K562 (cell line): ENCODE data around the gene SPINK7. TPM values are rescaled to one million over a fixed set of nuclear protein-coding genes. Genes with fewer than 3 reads are reported as not detected.

Experiments used
- ATAC-seq: fragments of 200-7000 bp; cut with Tn5 transposase; 3 replicates; pipeline ENCODE4 v1.9.1; 2020; ENCODE audit warnings: moderate library complexity
- BruUV-seq: library from RNA; stranded (reverse); fragments of 400-500 nt; replicated peaks from 2 replicates; lab custom pipeline; 2021; lab: Mats Ljungman, UMichigan
- CTCF ChIA-PET: fragments of 300-600 bp; formaldehyde crosslinking; extraction: SDS; loops from one replicate; lab custom pipeline; 2021; ENCODE audit warnings: low intra/inter-chr PET ratio; lab: Yijun Ruan, JAX
- POLR2A ChIA-PET: fragments of 300-600, 350-650 bp; sonication (Branson Sonifier 250); formaldehyde crosslinking; extraction: SDS; loops from one replicate; lab custom pipeline; 2021; ENCODE audit warnings: antibody characterized with exemption, inconsistent platforms; lab: Yijun Ruan, JAX
- DNase-seq, 4 experiments: peaks; one replicate each; pipeline versions ENCODE4 v3.0.0 to v3.0.0-alpha.2; 2011 to 2018; ENCODE audit warnings: low spot score in 3 of 4, mixed read lengths in 3 of 4; ENCODE audit errors: extremely low read depth in 1 of 4
- FAIRE-seq: peaks from 2 replicates; lab custom pipeline; 2011; peaks lifted over from hg19 to GRCh38; lab: Jason Lieb, UNC
- H2AFZ ChIP-seq: 2 replicates; pipeline ENCODE4 v1.6.0; 2011; ENCODE audit warnings: low read depth, low read length, control low read depth, inconsistent platforms
- H3K27ac ChIP-seq: fragments of 200-600 bp; 3 replicates; pipeline ENCODE4 v1.8.0; 2011; ENCODE audit warnings: low read depth, mild to moderate bottlenecking, control low read depth, inconsistent platforms, low read length, moderate library complexity, mixed read lengths; ENCODE audit errors: extremely low read depth
- H3K27me3 ChIP-seq, 2 experiments: fragments of 300-600 bp in 1 of 2; 2 replicates in 1 of 2; 3 replicates in 1 of 2; pipeline versions ENCODE4 v1.6.0 to v1.8.0; 2011; ENCODE audit warnings: inconsistent platforms in 2 of 2, low read length in 2 of 2, mild to moderate bottlenecking in 1 of 2, mixed read lengths in 1 of 2, moderate library complexity in 1 of 2; ENCODE audit not compliant: control insufficient read depth in 2 of 2, insufficient read depth in 2 of 2
- H3K36me3 ChIP-seq: fragments of 300-600 bp; 3 replicates; pipeline ENCODE4 v1.8.0; 2011; ENCODE audit warnings: mild to moderate bottlenecking, low read length, inconsistent platforms; ENCODE audit not compliant: control insufficient read depth, insufficient read depth
- H3K4me1 ChIP-seq, 2 experiments: fragments of 200-600 bp in 1 of 2; replicated peaks in 1 of 2; 2 replicates in 1 of 2; 3 replicates in 1 of 2; pipeline versions ENCODE4 v1.5.1 to v1.8.0; 2011; ENCODE audit warnings: inconsistent platforms in 2 of 2, low read length in 2 of 2, mild to moderate bottlenecking in 1 of 2, mixed read lengths in 1 of 2, moderate library complexity in 1 of 2; ENCODE audit not compliant: control insufficient read depth in 2 of 2, insufficient read depth in 2 of 2
- H3K4me2 ChIP-seq: 2 replicates; pipeline ENCODE4 v1.6.1; 2011; ENCODE audit warnings: low read length, control low read depth, inconsistent platforms, mixed read lengths; ENCODE audit not compliant: insufficient read depth
- H3K4me3 ChIP-seq: fragments of 200-600 bp; sonication (generic), shearing (Covaris generic); 2 replicates; pipeline ENCODE4 v1.5.1; 2016; ENCODE audit warnings: control low read depth, inconsistent platforms
- H3K79me2 ChIP-seq: fragments of 200-600 bp; 3 replicates; pipeline ENCODE4 v1.8.0; 2011; ENCODE audit warnings: low read length, inconsistent platforms; ENCODE audit not compliant: control insufficient read depth, insufficient read depth
- H3K9ac ChIP-seq, 2 experiments: 2 replicates each; pipeline versions ENCODE4 v1.6.0 to v1.6.1; 2011; ENCODE audit warnings: low read depth in 2 of 2, low read length in 2 of 2, control low read depth in 1 of 2, inconsistent platforms in 1 of 2, mild to moderate bottlenecking in 1 of 2, mixed read lengths in 1 of 2; ENCODE audit not compliant: insufficient read depth in 1 of 2
- H3K9me1 ChIP-seq: one replicate; pipeline ENCODE4 v1.6.0; 2011; ENCODE audit warnings: inconsistent platforms, mild to moderate bottlenecking, low read length, moderate library complexity; ENCODE audit not compliant: control insufficient read depth, insufficient read depth
- H3K9me3 ChIP-seq: replicated peaks from 2 replicates; pipeline ENCODE4 v1.5.1; 2011; ENCODE audit warnings: low read depth, low read length, inconsistent platforms; ENCODE audit not compliant: control insufficient read depth, insufficient read depth
- H4K20me1 ChIP-seq: replicated peaks from 2 replicates; pipeline ENCODE4 v1.6.1; 2011; ENCODE audit warnings: low read length, inconsistent platforms, mixed read lengths; ENCODE audit not compliant: control insufficient read depth, insufficient read depth
- ARID1B ChIP-seq: fragments of 450-650 bp; IDR thresholded peaks from 2 replicates; pipeline ENCODE4 v1.6.1; 2016; ENCODE audit warnings: antibody characterized with exemption, mild to moderate bottlenecking, inconsistent platforms
- CBFA2T2 ChIP-seq: fragments of 450-650 bp; conservative IDR thresholded peaks from 2 replicates; pipeline ENCODE4 v1.6.1; 2017; ENCODE audit warnings: mild to moderate bottlenecking
- CBFA2T3 ChIP-seq: fragments of 450-650 bp; IDR thresholded peaks from 2 replicates; pipeline ENCODE4 v1.6.1; 2017
- CHD4 ChIP-seq: fragments of 200-600 bp; sonication (generic); IDR thresholded peaks from 3 replicates; pipeline ENCODE4 v1.6.1; 2012; ENCODE audit warnings: low read depth, mild to moderate bottlenecking, mixed read lengths, low read length, inconsistent platforms; ENCODE audit not compliant: insufficient read depth, insufficient replicate concordance, poor library complexity, severe bottlenecking
- EHMT2 ChIP-seq: fragments of 450-650 bp; IDR thresholded peaks from 2 replicates; pipeline ENCODE4 v1.6.1; 2018; ENCODE audit warnings: antibody characterized with exemption
- KAT2B ChIP-seq: IDR thresholded peaks from one replicate; pipeline ENCODE4 v1.6.1; 2012; ENCODE audit warnings: low read depth, mild to moderate bottlenecking, control low read depth, inconsistent platforms, low read length, moderate library complexity
- KDM1A ChIP-seq, 2 experiments: fragments of 450-650 bp; IDR thresholded peaks; 2 replicates each; pipeline ENCODE4 v1.6.1; 2016; ENCODE audit warnings: mild to moderate bottlenecking in 2 of 2
- PCBP2 ChIP-seq: fragments of 200-400 bp; formaldehyde crosslinking; IDR thresholded peaks from 2 replicates; pipeline ENCODE4 v1.6.1; 2018; ENCODE audit warnings: low read length, low read depth, mild to moderate bottlenecking, moderate library complexity; ENCODE audit not compliant: poor library complexity, severe bottlenecking
- POLR2AphosphoS5 ChIP-seq: IDR thresholded peaks from 2 replicates; pipeline ENCODE4 v1.6.1; 2011; ENCODE audit warnings: mild to moderate bottlenecking, low read depth, low read length, moderate library complexity; ENCODE audit not compliant: control insufficient read depth, insufficient read depth
- TAL1 ChIP-seq: fragments of 450-650 bp; IDR thresholded peaks from 2 replicates; pipeline ENCODE4 v1.6.1; 2016; ENCODE audit warnings: mild to moderate bottlenecking
- TCF3 ChIP-seq: sonication (generic); formaldehyde crosslinking; IDR thresholded peaks from 2 replicates; pipeline ENCODE4 v1.4.0; 2020; ENCODE audit warnings: mild to moderate bottlenecking, missing genetic modification reagents
- TEAD4 ChIP-seq, 2 experiments: sonication (generic) in 1 of 2; formaldehyde crosslinking in 1 of 2; IDR thresholded peaks; 2 replicates each; pipeline versions ENCODE4 v1.6.1 to v1.8.0; 2012 to 2022; ENCODE audit warnings: borderline replicate concordance in 1 of 2, inconsistent platforms in 1 of 2, low read length in 1 of 2, mild to moderate bottlenecking in 1 of 2, missing genetic modification reagents in 1 of 2
- YY1 ChIP-seq, 3 experiments: IDR thresholded peaks; 2 replicates each; pipeline ENCODE4 v1.6.1; 2011; ENCODE audit warnings: low read length in 2 of 3, mild to moderate bottlenecking in 2 of 3, moderate library complexity in 2 of 3, borderline replicate concordance in 1 of 3, control low read depth in 1 of 3, low read depth in 1 of 3; ENCODE audit not compliant: insufficient read depth in 3 of 3, insufficient replicate concordance in 2 of 3, control insufficient read depth in 1 of 3, insufficient read length in 1 of 3; ENCODE audit errors: extremely low read depth in 1 of 3
- ZBED1 ChIP-seq: IDR thresholded peaks from 2 replicates; pipeline ENCODE4 v1.6.1; 2014
- ZNF121 ChIP-seq: sonication (generic); formaldehyde crosslinking; conservative IDR thresholded peaks from 2 replicates; pipeline ENCODE4 v1.8.0; 2022; ENCODE audit warnings: missing genetic modification reagents
- WGBS: fragments of 100-300 bp; shearing (Covaris generic); methylation state at CpG from one replicate; pipeline ENCODE4 v1.1.6; 2016; ENCODE audit warnings: low coverage, mixed read lengths; ENCODE audit not compliant: insufficient coverage; ENCODE audit errors: missing lambda C conversion rate; 5-methylcytosine and 5-hydroxymethylcytosine counted together
- in situ Hi-C: fragments of 300-500 bp; cut with MboI; formaldehyde crosslinking; loops from 4 replicates; pipeline ENCODE4 v1.15.0; 2018; ENCODE audit warnings: inconsistent platforms, mixed read lengths
- intact Hi-C: fragments of 100-400 bp; cut with micrococcal nuclease; formaldehyde crosslinking; loops from 2 replicates; pipeline ENCODE4 v1.14.2; 2022
- polyA plus RNA-seq, 8 experiments: library from polyadenylated mRNA; depleted of rRNA in 4 of 8; stranded (reverse) in 5 of 8; unstranded in 3 of 8; fragments of >200 nt; fragmentation: Nextera tagmentation in 2 of 8; fragmentation: Illumina TruSeq in 1 of 8; extraction: Ambion mirVana in 2 of 8; extraction: Trizol in 1 of 8; gene quantifications; 2 replicates each; pipeline versions ENCODE4 v1.2.1 to v1.2.3, GENCODE V29; 2011 to 2014; ENCODE audit warnings: inconsistent platforms in 1 of 8, missing spikeins in 1 of 8
- total RNA-seq, 7 experiments: library from RNA; depleted of rRNA in 6 of 7; stranded (reverse); fragments of >200 nt in 6 of 7; fragmentation: Illumina TruSeq in 2 of 7; extraction: Trizol in 2 of 7; gene quantifications; 2 replicates each; pipeline versions ENCODE4 v1.2.1 to v1.2.3, GENCODE V29; 2011 to 2021; ENCODE audit warnings: low replicate concordance in 1 of 7
- TF ChIP-seq, protein P1 (sequence below): fragments of 250-450 bp; sonication (Bioruptor Pico); IDR thresholded peaks from 2 replicates; pipeline ENCODE4 v1.8.0; 2021; ENCODE audit warnings: moderate library complexity, mild to moderate bottlenecking, inconsistent platforms

The SPINK7 gene
- total and polyA plus RNA-seq, 9 of the 15 experiments (the other 6 are each of a cell fraction or from before 2014, with no cell fraction given) = not detected

DNA sequence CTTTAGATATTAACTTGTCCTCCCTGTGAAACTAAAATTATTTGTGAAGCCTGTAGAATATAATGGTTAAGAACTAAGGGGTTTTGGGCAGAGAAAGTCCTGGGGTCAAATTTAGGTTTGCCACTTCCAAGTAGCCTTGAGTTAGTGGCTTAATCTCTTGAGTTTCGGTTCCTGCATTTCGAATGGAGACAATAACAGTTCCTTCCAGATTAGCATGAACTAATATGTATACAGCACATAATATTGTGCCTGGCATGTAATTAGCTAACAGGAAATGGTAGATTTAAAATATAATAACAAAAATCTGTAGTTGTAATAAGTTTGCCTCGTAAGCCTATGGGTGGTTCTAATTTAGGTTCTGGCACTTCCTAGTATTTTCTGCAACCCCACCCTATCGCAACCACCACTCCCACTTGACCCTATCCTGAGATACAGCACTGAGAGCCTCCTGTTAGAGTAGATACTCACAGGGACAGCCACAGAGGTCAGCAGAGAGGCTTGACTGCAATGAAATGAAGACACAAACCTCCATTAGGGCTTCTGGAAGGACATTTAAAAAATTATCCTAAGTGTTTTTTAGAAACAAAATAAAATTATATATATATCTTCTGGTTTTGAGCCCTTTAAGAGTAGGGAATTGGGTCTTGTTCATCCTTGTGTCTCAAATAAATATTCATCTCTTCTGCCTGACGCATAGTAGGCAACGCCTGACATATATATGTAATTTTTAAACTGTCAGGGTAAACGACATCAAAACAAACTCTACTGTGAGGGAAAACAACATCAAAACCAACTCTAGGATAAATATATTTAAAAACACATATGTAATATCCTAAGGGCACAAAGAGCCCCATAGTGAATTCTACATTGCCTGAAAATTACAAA is 31.6 kb downstream of the SPINK7 start:
- no peaks in the 10 kb centered on the region for H3K9me3 ChIP-seq
- ChIA-PET POLR2A (no interaction called here), CTCF (no interaction called here)
- WGBS = 12% methylated on average over 7 of the region's 7 CpGs
- ATAC-seq (peak; percentile 99), DNase-seq (peak; percentile 47 to 76 (median 67)), FAIRE-seq (peak; percentile 87)
- no TSS peak for BruUV-seq
- peaks cover 0 to 13% of the 10 kb centered on the region in 2 experiments; a peak in 2 of 5 replicates for H3K4me1 ChIP-seq
- H3K9ac ChIP-seq = peak overlapping the region in 1 of 2 experiments; percentile 23; a peak in 1 of 4 replicates
- intact Hi-C loops (no loop called here), in situ Hi-C loops (no loop called here)
- H3K9me1 ChIP-seq = no peaks in the 10 kb centered on the region
- TF ChIP-seq TCF3 = peak; percentile 76
- TF ChIP-seq YY1 (IDR thresholded peaks at IDR 0.05; ENCODE audit: borderline replicate concordance in 1 of 3, control insufficient read depth in 1 of 3, extremely low read depth in 1 of 3, insufficient read depth in 3 of 3, insufficient read length in 1 of 3, insufficient replicate concordance in 2 of 3, low read depth in 1 of 3, low read length in 2 of 3) = peak in 1 of 3 experiments; percentile 26
- TF ChIP-seq, protein P1, sequence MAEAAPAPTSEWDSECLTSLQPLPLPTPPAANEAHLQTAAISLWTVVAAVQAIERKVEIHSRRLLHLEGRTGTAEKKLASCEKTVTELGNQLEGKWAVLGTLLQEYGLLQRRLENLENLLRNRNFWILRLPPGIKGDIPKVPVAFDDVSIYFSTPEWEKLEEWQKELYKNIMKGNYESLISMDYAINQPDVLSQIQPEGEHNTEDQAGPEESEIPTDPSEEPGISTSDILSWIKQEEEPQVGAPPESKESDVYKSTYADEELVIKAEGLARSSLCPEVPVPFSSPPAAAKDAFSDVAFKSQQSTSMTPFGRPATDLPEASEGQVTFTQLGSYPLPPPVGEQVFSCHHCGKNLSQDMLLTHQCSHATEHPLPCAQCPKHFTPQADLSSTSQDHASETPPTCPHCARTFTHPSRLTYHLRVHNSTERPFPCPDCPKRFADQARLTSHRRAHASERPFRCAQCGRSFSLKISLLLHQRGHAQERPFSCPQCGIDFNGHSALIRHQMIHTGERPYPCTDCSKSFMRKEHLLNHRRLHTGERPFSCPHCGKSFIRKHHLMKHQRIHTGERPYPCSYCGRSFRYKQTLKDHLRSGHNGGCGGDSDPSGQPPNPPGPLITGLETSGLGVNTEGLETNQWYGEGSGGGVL = no peak
- TF ChIP-seq TEAD4 (IDR thresholded peaks at IDR 0.05; ENCODE audit: low read length) = peak; percentile 58
- no peak for TF ChIP-seq TEAD4 (CRISPR knock-in tag; IDR thresholded peaks at IDR 0.05; ENCODE audit: borderline replicate concordance)
- no peak for TF ChIP-seq ZNF121 (CRISPR knock-in tag)
- 0 out of 4 replicates have a peak, but pooled peaks of 1 of the 2 experiments have one; percentile 12 for TF ChIP-seq KDM1A (IDR thresholded peaks at IDR 0.05)
- no peak for TF ChIP-seq CHD4
- TF ChIP-seq CBFA2T2 = peak; percentile 54
- TF ChIP-seq TAL1 = peak; percentile 48
- no peak for TF ChIP-seq KAT2B
- peak; percentile 74 for TF ChIP-seq CBFA2T3
- TF ChIP-seq PCBP2 = no peak
- peak; percentile 48; the same call in 1 of the 2 replicates for TF ChIP-seq ARID1B
- peak; percentile 56; the same call in 1 of the 2 replicates for TF ChIP-seq POLR2AphosphoS5
- 0 out of 2 replicates have a peak, but pooled peaks have one; percentile 24 for TF ChIP-seq EHMT2
- TF ChIP-seq ZBED1 = peak; percentile 75; the same call in 1 of the 2 replicates
- H4K20me1 ChIP-seq = no peaks in the 10 kb centered on the region
- H3K4me3 ChIP-seq = no peak overlapping the region
- no peak overlapping the region for H3K4me2 ChIP-seq
- peak overlapping the region; percentile 40 for H3K27ac ChIP-seq
- H2AFZ ChIP-seq = peak overlapping the region; percentile 83
- no peaks in the 10 kb centered on the region for H3K79me2 ChIP-seq
- H3K27me3 ChIP-seq = no peaks in the 10 kb centered on the region
- no peaks in the 10 kb centered on the region for H3K36me3 ChIP-seq
